Mammary epithelial cell (primary cell): ENCODE data around the gene CTIF.

ENCODE experiments used
- CTCF ChIP-seq, 2 donors: IDR thresholded peaks in 1 of 2; conservative IDR thresholded peaks in 1 of 2; 2 replicates each; pipeline ENCODE4 v1.5.1; 2011 to 2012; ENCODE audit warnings: inconsistent platforms in 2 of 2, low read length in 2 of 2, mild to moderate bottlenecking in 2 of 2, control low read depth in 1 of 2, low read depth in 1 of 2; ENCODE audit not compliant: insufficient read depth in 1 of 2; ENCODE audit errors: extremely low read depth in 1 of 2
- EZH2 ChIP-seq: IDR thresholded peaks from 2 replicates; pipeline ENCODE4 v1.6.1; 2012; ENCODE audit warnings: low read length, inconsistent platforms, borderline replicate concordance

DNA sequence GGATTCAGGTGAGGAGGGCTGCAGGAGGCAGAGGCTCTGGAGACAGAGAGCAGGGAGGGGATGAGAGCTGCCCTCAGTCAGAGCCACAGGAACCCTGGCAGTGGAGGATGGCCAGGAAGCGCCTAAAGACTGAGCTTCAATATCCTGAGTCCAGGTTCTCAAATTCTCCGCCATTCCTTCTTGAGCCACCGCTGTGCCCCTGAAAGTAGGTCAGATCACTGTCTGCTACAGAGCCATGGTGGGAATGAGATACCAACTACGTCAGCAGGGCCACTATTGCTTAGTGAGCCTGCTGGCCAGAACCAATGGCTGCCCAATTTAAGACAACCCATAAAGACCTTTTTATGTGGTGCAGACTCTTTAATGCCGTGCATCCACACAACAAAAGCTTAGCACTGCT lies 155.5 kb downstream of the CTIF start:
- TF ChIP-seq CTCF (conservative IDR thresholded peaks at IDR 0.05 in 1 of 2, IDR thresholded peaks at IDR 0.05 in 1 of 2; ENCODE audit: extremely low read depth in 1 of 2, insufficient read depth in 1 of 2, low read depth in 1 of 2, low read length in 2 of 2), result no peak
- TF ChIP-seq EZH2, result no peak
